PC-9 (cell line): Measurements from ENCODE around the gene SLC1A3.

Experiments used
- CTCF ChIP-seq: fragments of 200-600 bp; sonication (generic); conservative IDR thresholded peaks from 2 replicates; pipeline ENCODE4 v1.6.1; 2017; ENCODE audit warnings: mixed run types, antibody characterized with exemption, mild to moderate bottlenecking, moderate library complexity
- EZH2 ChIP-seq: fragments of 200-600 bp; sonication (generic); IDR thresholded peaks from 2 replicates; pipeline ENCODE4 v1.8.0; 2017; ENCODE audit warnings: antibody characterized with exemption, low read depth

DNA sequence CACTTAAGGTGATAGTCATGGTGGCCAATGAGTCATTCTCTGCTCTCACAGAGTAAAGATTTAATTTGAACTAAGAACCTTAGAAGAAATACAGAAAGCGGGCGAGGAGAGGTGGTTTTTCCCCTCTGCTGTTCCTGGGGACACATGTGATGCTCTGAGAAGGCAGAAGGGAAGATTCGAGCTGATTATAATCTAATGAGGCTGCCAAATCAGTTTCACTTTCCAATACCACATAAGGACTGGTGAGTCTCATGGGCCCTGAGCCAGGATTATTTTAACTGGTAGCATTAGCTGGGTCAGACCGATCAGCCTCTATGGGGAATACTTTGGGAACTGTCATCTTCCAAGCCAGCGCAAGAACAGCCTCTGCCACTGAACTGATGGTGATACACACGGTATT lies 116.5 kb downstream of the SLC1A3 start:
- TF ChIP-seq CTCF, result no peak
- TF ChIP-seq EZH2, result no peak
